Forelimb muscle (tissue), 1 donor: ENCODE results near the gene UBE2R2. TPM values are rescaled to one million over a fixed set of nuclear protein-coding genes. Genes with fewer than 3 reads are reported as not detected.
"Not testable (repeated sequence)": the region's sequence is repeated elsewhere in the genome, so short reads cannot be mapped to it uniquely, and the experiment has no call there.

Experiments
- DNase-seq: peaks from one replicate; pipeline ENCODE4 v3.0.0-alpha.2; 2013; ENCODE audit warnings: low read depth
- polyA plus RNA-seq: library from polyadenylated mRNA; unstranded; fragments of 120-200 nt; gene quantifications from one replicate; pipeline ENCODE4 v1.2.1, GENCODE V29; 2013; ENCODE audit not compliant: insufficient read length

The UBE2R2 gene
- polyA plus RNA-seq, 1 donor: 37.9 TPM

- DNase-seq: no peak
Measured at GRCh38 chr9:33799928-33800704, 16.8 kb upstream of the UBE2R2 start.

GRCh38 chr9:33800886-33801285 lies 16.1 kb upstream of the UBE2R2 start:
- DNase-seq: no peak

- DNase-seq: not testable (repeated sequence)
Measured at GRCh38 chr9:33801943-33802500, 14.9 kb upstream of the UBE2R2 start.

- DNase-seq: not testable (repeated sequence)
Measured at GRCh38 chr9:33804196-33804595, 12.8 kb upstream of the UBE2R2 start.

- not testable (repeated sequence) for DNase-seq
Measured at GRCh38 chr9:33807156-33807555, 9.8 kb upstream of the UBE2R2 start.

- DNase-seq: not testable (repeated sequence)
Measured at GRCh38 chr9:33808979-33809322, 8.0 kb upstream of the UBE2R2 start.

GRCh38 chr9:33809506-33809905 lies 7.5 kb upstream of the UBE2R2 start:
- no peak for DNase-seq

GRCh38 chr9:33813712-33814641 lies 3.0 kb upstream of the UBE2R2 start:
- no peak for DNase-seq

GRCh38 chr9:33815781-33816180 lies 1.2 kb upstream of the UBE2R2 start:
- DNase-seq: no peak

GRCh38 chr9:33817327-33818166 lies 587 bp downstream of the UBE2R2 start:
- no peak for DNase-seq

- no peak for DNase-seq
Measured at GRCh38 chr9:33818167-33818846, 1.3 kb downstream of the UBE2R2 start.

GRCh38 chr9:33818847-33819500 lies 2.0 kb downstream of the UBE2R2 start:
- no peak for DNase-seq

GRCh38 chr9:33820231-33820745 lies 3.3 kb downstream of the UBE2R2 start:
- no peak for DNase-seq

- DNase-seq: no peak
Measured at GRCh38 chr9:33823801-33824200, 6.8 kb downstream of the UBE2R2 start.

GRCh38 chr9:33827285-33827684 lies 10.3 kb downstream of the UBE2R2 start:
- DNase-seq: not testable (repeated sequence)

- DNase-seq: not testable (repeated sequence)
Measured at GRCh38 chr9:33829641-33830230, 12.8 kb downstream of the UBE2R2 start.

- no peak for DNase-seq
Measured at GRCh38 chr9:33835625-33836260, 18.8 kb downstream of the UBE2R2 start.

- DNase-seq: not testable (repeated sequence)
Measured at GRCh38 chr9:33836261-33836660, 19.3 kb downstream of the UBE2R2 start.

GRCh38 chr9:33837138-33837537 lies 20.2 kb downstream of the UBE2R2 start:
- no peak for DNase-seq
